GM12874 (cell line): ENCODE results near the gene SLC6A16.

Source experiments
- CTCF ChIP-seq: IDR thresholded peaks from 2 replicates; pipeline ENCODE4 v1.5.1; 2011; ENCODE audit warnings: low read depth, mild to moderate bottlenecking, control low read depth, low read length, moderate library complexity; ENCODE audit not compliant: insufficient read depth

SLC6A16 gene

GRCh38 chr19:49340865-49341718 is 16.1 kb upstream of the SLC6A16 start:
- TF ChIP-seq CTCF = no peak

- no peak for TF ChIP-seq CTCF
Measured at GRCh38 chr19:49340069-49340864, 15.3 kb upstream of the SLC6A16 start.

GRCh38 chr19:49339301-49340068 is 14.5 kb upstream of the SLC6A16 start:
- TF ChIP-seq CTCF = no peak

GRCh38 chr19:49338691-49339300 is 13.8 kb upstream of the SLC6A16 start:
- no peak for TF ChIP-seq CTCF

GRCh38 chr19:49338023-49338677 is 13.2 kb upstream of the SLC6A16 start:
- no peak for TF ChIP-seq CTCF

GRCh38 chr19:49337267-49338022 is 12.5 kb upstream of the SLC6A16 start:
- TF ChIP-seq CTCF = no peak
